ENCODE measurements around the gene LY6G6F.
A peak's percentile ranks its signal among the peaks of the same experiment; 100 is the strongest.

LY6G6F gene

DNA sequence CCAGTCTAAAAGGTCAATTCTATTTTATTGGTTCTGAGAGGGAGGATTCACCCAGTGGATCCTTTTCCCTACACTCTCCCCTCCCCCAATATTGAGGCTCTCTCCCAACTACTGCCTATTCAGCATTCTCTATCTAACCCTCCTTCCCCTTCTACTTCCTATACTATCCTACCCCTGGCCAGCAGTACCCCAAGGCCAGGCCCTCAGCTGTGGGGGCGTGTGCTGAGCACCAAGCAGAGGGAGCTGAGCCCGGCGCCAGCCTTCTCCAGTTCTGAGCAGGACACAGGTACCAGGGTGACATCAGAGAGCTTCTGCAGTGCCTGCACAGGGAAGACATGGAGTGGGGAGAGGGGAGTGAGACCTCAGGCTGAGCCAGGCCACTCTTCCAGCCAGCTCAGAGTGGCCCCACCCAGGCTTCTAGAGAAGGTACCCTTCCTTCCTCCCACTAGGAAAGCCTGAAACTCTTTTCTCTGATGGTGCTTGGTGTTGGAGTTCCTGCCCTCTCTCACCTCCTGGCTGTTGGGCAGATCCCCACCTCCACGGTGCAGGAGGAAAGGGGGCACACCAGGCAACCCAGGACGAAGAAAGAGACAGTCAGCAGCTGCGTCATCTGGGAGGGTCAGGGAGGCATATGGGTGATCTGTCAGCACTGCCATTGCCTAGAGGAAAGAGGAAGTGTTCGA is 20.5 kb downstream of the LY6G6F start:
- Mint-ChIP-seq H3K9me3 (no peaks in the 10 kb centered on the region), H3K27ac (peak overlapping the region in 1 of 3 experiments; percentile 52)

DNA sequence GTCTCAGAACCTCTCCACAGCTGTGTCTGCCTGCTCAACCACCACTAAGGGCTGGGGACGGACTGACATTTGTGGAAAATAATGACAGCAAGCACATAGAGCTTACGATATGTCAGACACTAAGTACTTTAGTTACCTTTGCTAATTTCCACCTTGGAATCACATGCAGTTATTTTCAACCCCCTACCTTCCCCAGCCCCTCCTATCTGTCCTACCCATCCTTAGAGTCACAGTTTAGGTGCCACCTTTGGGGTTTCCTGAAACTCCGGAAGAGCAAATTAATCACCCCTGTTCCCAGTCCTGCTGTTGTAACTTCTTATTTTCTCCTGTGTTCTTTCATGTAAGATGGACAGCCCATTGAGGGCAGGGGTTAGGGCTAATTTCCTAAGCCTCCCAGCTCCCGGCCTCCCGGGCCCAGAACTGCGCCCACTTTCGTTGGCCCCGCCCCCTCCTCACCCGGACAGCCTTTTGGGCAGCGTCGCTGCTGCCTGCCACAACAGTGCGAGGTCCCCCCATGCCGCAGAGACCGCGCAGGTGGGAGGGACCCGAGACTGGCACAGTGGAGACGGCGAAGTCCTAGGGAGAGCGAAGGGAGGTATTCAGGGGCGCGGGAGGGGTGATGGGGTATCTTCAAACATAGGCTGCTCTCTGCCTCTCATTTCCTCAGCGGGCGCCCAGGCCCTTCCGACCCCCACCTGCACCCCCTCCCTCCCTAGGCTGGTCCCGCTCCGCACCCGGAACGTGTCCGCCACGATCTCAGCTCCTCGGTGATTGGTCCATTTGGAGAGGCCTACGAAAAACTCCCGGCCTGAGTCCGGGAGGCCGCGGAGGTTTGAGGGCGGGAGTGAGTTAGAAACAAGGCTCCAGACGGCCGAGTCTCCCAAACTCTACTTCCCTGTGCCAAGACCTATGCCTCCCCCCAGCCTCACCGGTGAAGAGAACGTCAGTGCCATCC is 21.3 kb downstream of the LY6G6F start:
- Mint-ChIP-seq H3K36me3 (ENCODE audit: low read depth) (peaks cover 65% of the 10 kb centered on the region), H3K27me3 (ENCODE audit: low read depth) (no peaks in the 10 kb centered on the region), H3K4me3 (peak overlapping the region; percentile 97 to 98 (median 98)), H3K9me3 (no peaks in the 10 kb centered on the region), H3K4me1 (peaks cover 16% of the 10 kb centered on the region), H3K27ac (no peak overlapping the region)
- TF ChIP-seq, protein P1, sequence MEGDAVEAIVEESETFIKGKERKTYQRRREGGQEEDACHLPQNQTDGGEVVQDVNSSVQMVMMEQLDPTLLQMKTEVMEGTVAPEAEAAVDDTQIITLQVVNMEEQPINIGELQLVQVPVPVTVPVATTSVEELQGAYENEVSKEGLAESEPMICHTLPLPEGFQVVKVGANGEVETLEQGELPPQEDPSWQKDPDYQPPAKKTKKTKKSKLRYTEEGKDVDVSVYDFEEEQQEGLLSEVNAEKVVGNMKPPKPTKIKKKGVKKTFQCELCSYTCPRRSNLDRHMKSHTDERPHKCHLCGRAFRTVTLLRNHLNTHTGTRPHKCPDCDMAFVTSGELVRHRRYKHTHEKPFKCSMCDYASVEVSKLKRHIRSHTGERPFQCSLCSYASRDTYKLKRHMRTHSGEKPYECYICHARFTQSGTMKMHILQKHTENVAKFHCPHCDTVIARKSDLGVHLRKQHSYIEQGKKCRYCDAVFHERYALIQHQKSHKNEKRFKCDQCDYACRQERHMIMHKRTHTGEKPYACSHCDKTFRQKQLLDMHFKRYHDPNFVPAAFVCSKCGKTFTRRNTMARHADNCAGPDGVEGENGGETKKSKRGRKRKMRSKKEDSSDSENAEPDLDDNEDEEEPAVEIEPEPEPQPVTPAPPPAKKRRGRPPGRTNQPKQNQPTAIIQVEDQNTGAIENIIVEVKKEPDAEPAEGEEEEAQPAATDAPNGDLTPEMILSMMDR (IDR thresholded peaks at IDR 0.05; ENCODE audit: unreplicated experiment in 3 of 3) = no peak

More for the DNA sequence above, 20.5 kb downstream of the LY6G6F start:
- Mint-ChIP-seq H3K36me3 (ENCODE audit: low read depth) (peaks cover 60% of the 10 kb centered on the region), H3K27me3 (ENCODE audit: low read depth) (no peaks in the 10 kb centered on the region), H3K4me3 (peak overlapping the region; percentile 70 to 85 (median 83)), H3K4me1 (peaks cover 15% of the 10 kb centered on the region)
- TF ChIP-seq, protein P1 (IDR thresholded peaks at IDR 0.05; ENCODE audit: unreplicated experiment in 3 of 3) = no peak

DNA sequence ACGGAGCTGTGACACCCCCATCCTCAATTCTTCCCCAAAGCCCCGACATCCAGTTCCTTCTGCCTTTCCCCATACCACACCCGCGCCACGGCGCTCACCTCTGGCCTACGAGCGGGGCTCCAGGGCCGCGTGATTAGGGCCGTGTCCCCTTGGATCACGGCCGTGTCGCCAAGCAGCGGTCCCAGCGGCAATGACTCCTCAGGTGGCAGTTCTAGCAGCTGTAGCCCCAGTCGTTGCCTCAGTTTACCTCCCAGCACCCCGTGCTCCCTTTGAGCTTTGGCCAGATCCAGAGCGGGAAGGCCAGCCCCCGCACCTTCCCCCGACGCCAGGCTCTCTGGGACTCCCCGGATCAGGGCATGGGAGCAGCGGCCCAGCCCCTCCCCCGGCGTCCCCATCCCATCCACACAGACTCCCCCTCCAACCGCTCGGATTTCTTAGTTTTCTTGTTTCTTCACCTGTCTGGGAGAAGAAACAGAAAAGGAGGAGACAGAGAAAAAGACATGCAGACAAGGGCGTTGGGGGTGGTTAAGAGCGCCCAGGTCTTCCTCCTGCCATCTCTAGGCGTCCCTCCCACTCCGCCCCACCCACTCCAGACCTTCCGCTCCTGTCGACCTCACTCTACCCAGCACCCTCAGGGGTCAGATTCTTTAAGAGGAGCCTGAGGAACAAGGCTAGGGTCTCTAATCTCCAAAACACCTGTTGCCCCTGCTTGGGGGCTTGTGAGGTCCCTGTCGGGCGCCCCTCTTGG is 22.3 kb downstream of the LY6G6F start, which contains the start of gene DDAH2:
Gene DDAH2 (minus strand): TSS at position 533 of the 748 bp plus-strand sequence. CDS start 138 bp downstream, at position 395.
- H3K4me3 Mint-ChIP-seq = peak within 1 kb of the TSS; percentile 97 to 98 (median 98)

DNA sequence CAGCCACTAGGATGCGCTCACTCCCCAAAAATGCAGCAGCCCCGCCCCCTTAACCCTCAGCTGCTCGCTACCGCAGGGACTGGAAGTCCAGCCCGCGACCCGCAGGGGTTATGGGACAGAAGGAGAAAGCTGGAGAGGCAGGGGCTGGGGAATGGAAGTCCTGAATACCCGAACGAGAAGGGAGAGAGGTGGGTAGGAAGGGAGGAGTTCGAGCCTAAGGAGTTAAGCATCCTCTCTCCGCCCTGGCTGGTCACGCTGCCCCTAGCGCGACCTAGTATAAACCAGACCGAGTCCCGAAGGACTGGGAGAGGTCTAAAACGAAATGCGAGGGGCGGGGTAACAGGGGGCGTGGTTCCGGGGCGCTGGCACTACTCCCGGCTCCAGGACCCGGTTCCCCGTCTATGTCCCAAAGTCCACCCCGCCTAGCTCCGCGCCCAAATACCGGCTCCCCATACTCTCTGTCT is 22.9 kb downstream of the LY6G6F start:
- TF ChIP-seq, protein P1 (IDR thresholded peaks at IDR 0.05; ENCODE audit: unreplicated experiment in 3 of 3) = peak in 2 of 3 experiments; percentile 63 to 75
- H3K27me3 Mint-ChIP-seq (ENCODE audit: low read depth) = no peaks in the 10 kb centered on the region
- H3K9me3 Mint-ChIP-seq = no peaks in the 10 kb centered on the region
- H3K4me1 Mint-ChIP-seq = peaks cover 31% of the 10 kb centered on the region
- H3K27ac Mint-ChIP-seq = peak overlapping the region; percentile 90 to 95 (median 92)
- peaks cover 70% of the 10 kb centered on the region for H3K36me3 Mint-ChIP-seq (ENCODE audit: low read depth)
- H3K4me3 Mint-ChIP-seq = peak overlapping the region; percentile 97 to 98 (median 98)

More for the DNA sequence above, 22.3 kb downstream of the LY6G6F start, which contains the start of gene DDAH2:
- Mint-ChIP-seq H3K9me3 (no peaks in the 10 kb centered on the region), H3K27me3 (ENCODE audit: low read depth) (no peaks in the 10 kb centered on the region), H3K27ac (peak within 1 kb of the TSS; percentile 90 to 95 (median 92)), H3K4me1 (peaks cover 25% of the 10 kb centered on the region), H3K36me3 (ENCODE audit: low read depth) (peaks cover 71% of the 10 kb centered on the region)
- TF ChIP-seq, protein P1 (IDR thresholded peaks at IDR 0.05; ENCODE audit: unreplicated experiment in 3 of 3) = peak in 1 of 3 experiments; percentile 73

DNA sequence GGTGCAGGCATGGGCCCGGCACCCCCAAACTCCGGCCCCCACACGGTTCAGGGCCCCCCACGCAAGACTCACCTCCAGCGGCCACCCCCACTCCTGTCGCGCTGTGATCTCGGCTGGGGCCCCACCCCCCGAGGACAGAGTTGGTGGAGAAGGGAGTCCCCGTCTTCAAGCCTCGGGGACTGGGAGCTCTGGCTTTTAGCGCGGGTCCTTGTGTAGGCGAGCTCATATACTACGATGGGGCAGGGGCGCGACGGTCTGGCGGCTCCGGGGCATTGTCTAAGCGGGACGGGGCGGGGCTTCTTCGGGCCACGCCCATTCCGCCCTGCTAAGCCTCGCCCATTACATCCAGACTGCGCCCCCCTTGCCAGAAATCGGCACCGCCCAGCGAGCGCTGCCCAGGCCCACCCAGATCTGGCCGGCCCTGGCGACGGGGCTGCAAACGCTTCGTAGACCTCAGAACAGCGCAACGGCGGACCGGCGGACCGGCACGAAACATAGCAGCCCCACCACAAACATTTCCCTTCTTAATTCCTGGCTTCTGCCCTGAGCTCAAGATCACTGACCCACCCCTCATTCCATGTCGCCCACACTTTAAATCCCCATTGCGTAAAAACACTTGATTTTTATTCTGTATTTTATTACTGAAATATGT is 23.4 kb downstream of the LY6G6F start:
- Mint-ChIP-seq H3K27ac (peak overlapping the region; percentile 90 to 95 (median 92)), H3K36me3 (ENCODE audit: low read depth) (peaks cover 69% of the 10 kb centered on the region), H3K27me3 (ENCODE audit: low read depth) (no peaks in the 10 kb centered on the region), H3K9me3 (no peaks in the 10 kb centered on the region), H3K4me3 (peak overlapping the region; percentile 97 to 98 (median 98)), H3K4me1 (peaks cover 31% of the 10 kb centered on the region)
- TF ChIP-seq, protein P1 (IDR thresholded peaks at IDR 0.05; ENCODE audit: unreplicated experiment in 3 of 3) = no peak

Measured in nephron (organoid).